ENCODE results near the gene CHSY3.

DNA sequence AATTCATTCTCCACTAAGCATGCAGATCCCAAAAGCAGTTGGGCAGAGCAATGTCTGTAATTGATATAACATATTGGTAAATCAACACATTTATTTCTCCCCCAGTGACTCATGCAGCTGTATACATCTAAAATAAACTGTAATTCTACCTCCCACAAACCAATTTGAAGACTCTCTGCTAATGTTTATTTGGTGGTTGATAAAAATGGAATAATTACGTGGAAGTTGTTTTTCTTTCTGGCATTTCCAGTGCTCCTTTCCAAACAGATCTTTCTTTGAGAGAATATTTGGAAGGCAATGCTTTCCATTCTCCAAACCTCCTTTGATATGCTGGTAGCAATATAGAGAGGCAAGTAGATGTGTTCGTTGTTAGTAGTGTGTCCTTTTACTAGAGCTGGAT is 194.7 kb downstream of the CHSY3 start:
- no peak for TF ChIP-seq ZNF274 (IDR thresholded peaks at IDR 0.05; ENCODE audit: low read depth, low read length)
- no peak for TF ChIP-seq YY1 (IDR thresholded peaks at IDR 0.05; ENCODE audit: insufficient read depth, insufficient read length)

Data from NT2/D1 (cell line).